ENCODE data around the gene MMP1. TPM values are rescaled to one million over a fixed set of nuclear protein-coding genes. Genes with fewer than 3 reads are reported as not detected.

MMP1 gene
- total and polyA plus RNA-seq, 4 donors: 0.06 to 0.08 TPM; not detected in 2

- WGBS (ENCODE audit: insufficient coverage): 4% methylated on average over 3 of the region's 3 CpGs
- Histone ChIP-seq H3K27me3 (ENCODE audit: control insufficient read depth, insufficient read depth, low read length) (no peaks in the 10 kb centered on the region), H3K4me1 (ENCODE audit: control insufficient read depth, insufficient read depth, low read length) (no peaks in the 10 kb centered on the region), H3K36me3 (ENCODE audit: control insufficient read depth, insufficient read depth, low read length) (no peaks in the 10 kb centered on the region), H3K27ac (ENCODE audit: low read depth, low read length) (no peak overlapping the region), H3K9me3 (ENCODE audit: control insufficient read depth, insufficient read depth, low read length) (no peaks in the 10 kb centered on the region), H3K4me3 (ENCODE audit: low read depth, low read length) (no peak overlapping the region)
- DNase-seq (ENCODE audit: low read depth in 4 of 6, low spot score in 6 of 6): peak in 2 of 6 donors; percentile 51 to 78
Observed at GRCh38 chr11:102810950-102811660, 13.1 kb upstream of the MMP1 start.

- Histone ChIP-seq H3K4me1 (ENCODE audit: control insufficient read depth, insufficient read depth, low read length) (no peaks in the 10 kb centered on the region), H3K27ac (ENCODE audit: low read depth, low read length) (no peak overlapping the region), H3K27me3 (ENCODE audit: control insufficient read depth, insufficient read depth, low read length) (no peaks in the 10 kb centered on the region), H3K9me3 (ENCODE audit: control insufficient read depth, insufficient read depth, low read length) (no peaks in the 10 kb centered on the region), H3K4me3 (ENCODE audit: low read depth, low read length) (no peak overlapping the region), H3K36me3 (ENCODE audit: control insufficient read depth, insufficient read depth, low read length) (no peaks in the 10 kb centered on the region)
- no peak for DNase-seq (ENCODE audit: low read depth in 4 of 6, low spot score in 6 of 6)
- 89% methylated on average over 1 of the region's 2 CpGs for WGBS (ENCODE audit: insufficient coverage)
Observed at GRCh38 chr11:102809971-102810370, 12.0 kb upstream of the MMP1 start.

DNA sequence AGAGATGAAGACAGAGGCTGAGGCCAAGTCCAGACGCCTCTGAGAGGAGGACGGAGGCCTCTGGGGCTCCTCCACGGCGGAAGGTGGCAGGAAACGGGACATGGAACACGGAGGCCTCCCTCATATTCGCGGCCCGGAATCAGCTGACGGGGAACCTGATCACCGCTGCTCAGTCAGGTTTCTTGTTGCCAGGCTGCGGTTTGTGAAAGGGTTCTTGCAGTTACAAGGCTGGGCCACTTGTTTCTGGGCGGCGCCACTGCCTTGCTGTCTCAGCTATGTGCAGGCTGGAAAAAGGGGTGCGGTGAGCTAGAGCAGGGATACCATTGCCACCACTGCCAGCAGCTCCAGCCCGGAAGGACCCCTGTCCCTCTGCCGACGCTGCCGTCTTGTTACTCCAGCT is 10.0 kb upstream of the MMP1 start:
- WGBS (ENCODE audit: insufficient coverage): 43% methylated on average over 16 of the region's 19 CpGs
- DNase-seq (ENCODE audit: low read depth in 4 of 6, low spot score in 6 of 6): no peak
- H3K27me3 ChIP-seq (ENCODE audit: control insufficient read depth, insufficient read depth, low read length): no peaks in the 10 kb centered on the region
- H3K27ac ChIP-seq (ENCODE audit: low read depth, low read length): no peak overlapping the region
- H3K4me1 ChIP-seq (ENCODE audit: control insufficient read depth, insufficient read depth, low read length): no peaks in the 10 kb centered on the region
- no peaks in the 10 kb centered on the region for H3K9me3 ChIP-seq (ENCODE audit: control insufficient read depth, insufficient read depth, low read length)
- H3K4me3 ChIP-seq (ENCODE audit: low read depth, low read length): no peak overlapping the region
- no peaks in the 10 kb centered on the region for H3K36me3 ChIP-seq (ENCODE audit: control insufficient read depth, insufficient read depth, low read length)

DNA sequence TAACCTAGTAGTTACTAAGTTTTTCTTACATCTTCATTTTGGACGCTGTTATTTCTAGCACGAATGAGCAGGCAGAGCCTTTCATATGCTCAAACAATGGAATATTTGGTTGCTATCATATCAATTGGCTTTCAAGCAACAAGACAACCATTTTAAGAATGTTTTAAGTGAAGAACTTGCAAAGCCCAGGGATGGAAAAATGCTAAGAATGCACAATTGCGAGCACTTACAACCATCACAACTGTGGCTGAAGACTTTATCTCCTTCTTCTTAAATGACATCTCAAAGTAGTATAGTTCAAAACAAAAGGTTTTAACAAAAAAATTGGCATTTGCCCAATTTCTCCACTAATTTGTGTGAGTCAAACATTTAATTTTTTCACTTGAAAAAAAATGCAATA is 8.3 kb upstream of the MMP1 start:
- WGBS (ENCODE audit: insufficient coverage): no CpG with 5 or more reads among the region's 3 CpGs
- Histone ChIP-seq H3K27me3 (ENCODE audit: control insufficient read depth, insufficient read depth, low read length) (no peaks in the 10 kb centered on the region), H3K4me3 (ENCODE audit: low read depth, low read length) (no peak overlapping the region), H3K4me1 (ENCODE audit: control insufficient read depth, insufficient read depth, low read length) (no peaks in the 10 kb centered on the region), H3K36me3 (ENCODE audit: control insufficient read depth, insufficient read depth, low read length) (no peaks in the 10 kb centered on the region), H3K9me3 (ENCODE audit: control insufficient read depth, insufficient read depth, low read length) (no peaks in the 10 kb centered on the region), H3K27ac (ENCODE audit: low read depth, low read length) (no peak overlapping the region)
- no peak for DNase-seq (ENCODE audit: low read depth in 4 of 6, low spot score in 6 of 6)

GRCh38 chr11:102802341-102802740 is 4.4 kb upstream of the MMP1 start:
- no peak overlapping the region for H3K27ac ChIP-seq (ENCODE audit: low read depth, low read length)
- no peak for DNase-seq (ENCODE audit: low read depth in 4 of 6, low spot score in 6 of 6)
- H3K27me3 ChIP-seq (ENCODE audit: control insufficient read depth, insufficient read depth, low read length): no peaks in the 10 kb centered on the region
- H3K9me3 ChIP-seq (ENCODE audit: control insufficient read depth, insufficient read depth, low read length): no peaks in the 10 kb centered on the region
- no peak overlapping the region for H3K4me3 ChIP-seq (ENCODE audit: low read depth, low read length)
- no CpG with 5 or more reads among the region's 2 CpGs for WGBS (ENCODE audit: insufficient coverage)
- H3K4me1 ChIP-seq (ENCODE audit: control insufficient read depth, insufficient read depth, low read length): no peaks in the 10 kb centered on the region
- H3K36me3 ChIP-seq (ENCODE audit: control insufficient read depth, insufficient read depth, low read length): no peaks in the 10 kb centered on the region

GRCh38 chr11:102800767-102801166 is 2.8 kb upstream of the MMP1 start:
- Histone ChIP-seq H3K27ac (ENCODE audit: low read depth, low read length) (no peak overlapping the region), H3K36me3 (ENCODE audit: control insufficient read depth, insufficient read depth, low read length) (no peaks in the 10 kb centered on the region), H3K4me3 (ENCODE audit: low read depth, low read length) (no peak overlapping the region), H3K27me3 (ENCODE audit: control insufficient read depth, insufficient read depth, low read length) (no peaks in the 10 kb centered on the region), H3K4me1 (ENCODE audit: control insufficient read depth, insufficient read depth, low read length) (no peaks in the 10 kb centered on the region), H3K9me3 (ENCODE audit: control insufficient read depth, insufficient read depth, low read length) (no peaks in the 10 kb centered on the region)
- no CpG with 5 or more reads among the region's 4 CpGs for WGBS (ENCODE audit: insufficient coverage)
- DNase-seq (ENCODE audit: low read depth in 4 of 6, low spot score in 6 of 6): no peak

DNA sequence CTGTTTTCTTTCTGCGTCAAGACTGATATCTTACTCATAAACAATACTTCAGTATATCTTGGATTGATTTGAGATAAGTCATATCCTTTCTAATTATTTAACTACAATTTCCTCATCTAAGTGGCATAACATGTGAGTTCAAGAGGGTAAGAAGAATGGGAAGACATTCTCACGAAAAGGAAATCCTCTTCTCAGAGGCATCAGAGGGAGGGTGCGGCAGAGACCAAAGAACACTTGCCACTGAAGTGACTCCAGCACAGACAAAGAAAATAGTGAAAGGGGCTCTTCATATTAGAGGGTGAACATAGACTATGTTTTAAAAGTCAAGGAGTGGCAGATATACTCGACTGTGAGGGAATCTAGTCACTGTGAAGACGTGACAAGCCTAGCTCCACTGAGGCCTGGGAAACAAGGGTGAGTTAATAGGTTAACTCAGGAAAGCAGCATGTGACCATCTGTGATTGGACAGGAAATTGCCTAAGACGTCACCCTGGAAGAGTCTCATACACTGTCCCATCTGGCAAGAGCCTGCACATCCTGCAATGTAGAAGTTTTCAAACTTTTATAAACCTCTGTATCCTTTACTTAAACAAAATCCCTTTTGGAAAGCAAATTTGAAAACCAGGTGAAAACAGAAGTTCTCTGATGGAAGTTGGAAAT is 1.9 kb upstream of the MMP1 start:
- H3K27me3 ChIP-seq (ENCODE audit: control insufficient read depth, insufficient read depth, low read length): no peaks in the 10 kb centered on the region
- no peaks in the 10 kb centered on the region for H3K9me3 ChIP-seq (ENCODE audit: control insufficient read depth, insufficient read depth, low read length)
- H3K4me1 ChIP-seq (ENCODE audit: control insufficient read depth, insufficient read depth, low read length): no peaks in the 10 kb centered on the region
- DNase-seq (ENCODE audit: low read depth in 4 of 6, low spot score in 6 of 6): no peak
- no peak overlapping the region for H3K27ac ChIP-seq (ENCODE audit: low read depth, low read length)
- 82% methylated on average over 5 of the region's 6 CpGs for WGBS (ENCODE audit: insufficient coverage)
- H3K36me3 ChIP-seq (ENCODE audit: control insufficient read depth, insufficient read depth, low read length): no peaks in the 10 kb centered on the region
- H3K4me3 ChIP-seq (ENCODE audit: low read depth, low read length): no peak overlapping the region

DNA sequence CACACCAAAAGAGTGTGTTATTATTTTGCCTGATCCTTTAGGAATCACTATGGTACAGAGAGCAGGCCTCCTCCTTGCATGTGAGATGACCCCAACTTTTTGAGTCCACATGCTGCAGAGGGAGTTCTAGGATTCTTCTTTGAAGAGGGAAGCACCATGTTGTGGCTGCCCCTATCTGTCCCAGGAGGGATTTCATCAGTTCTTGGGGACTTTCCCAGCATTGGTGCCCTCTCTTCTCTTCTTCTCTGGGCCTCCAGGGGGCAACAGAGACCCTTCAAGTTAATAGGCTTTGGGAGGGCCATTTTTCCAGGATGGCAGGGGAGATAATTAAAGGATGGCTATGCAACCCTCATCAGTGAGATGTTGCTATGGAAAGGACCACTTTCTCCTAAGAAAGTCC is 3.6 kb downstream of the MMP1 start:
- Histone ChIP-seq H3K9me3 (ENCODE audit: control insufficient read depth, insufficient read depth, low read length) (no peaks in the 10 kb centered on the region), H3K4me3 (ENCODE audit: low read depth, low read length) (no peak overlapping the region), H3K4me1 (ENCODE audit: control insufficient read depth, insufficient read depth, low read length) (no peaks in the 10 kb centered on the region), H3K27me3 (ENCODE audit: control insufficient read depth, insufficient read depth, low read length) (no peaks in the 10 kb centered on the region), H3K36me3 (ENCODE audit: control insufficient read depth, insufficient read depth, low read length) (no peaks in the 10 kb centered on the region), H3K27ac (ENCODE audit: low read depth, low read length) (no peak overlapping the region)
- no peak for DNase-seq (ENCODE audit: low read depth in 4 of 6, low spot score in 6 of 6)

- WGBS (ENCODE audit: insufficient coverage): 93% methylated on average over 4 of the region's 6 CpGs
- DNase-seq (ENCODE audit: low read depth in 4 of 6, low spot score in 6 of 6): no peak
- no peak overlapping the region for H3K4me3 ChIP-seq (ENCODE audit: low read depth, low read length)
- H3K27me3 ChIP-seq (ENCODE audit: control insufficient read depth, insufficient read depth, low read length): no peaks in the 10 kb centered on the region
- no peaks in the 10 kb centered on the region for H3K36me3 ChIP-seq (ENCODE audit: control insufficient read depth, insufficient read depth, low read length)
- no peaks in the 10 kb centered on the region for H3K9me3 ChIP-seq (ENCODE audit: control insufficient read depth, insufficient read depth, low read length)
- no peak overlapping the region for H3K27ac ChIP-seq (ENCODE audit: low read depth, low read length)
- H3K4me1 ChIP-seq (ENCODE audit: control insufficient read depth, insufficient read depth, low read length): no peaks in the 10 kb centered on the region
Observed at GRCh38 chr11:102793677-102794290, 4.2 kb downstream of the MMP1 start.

DNA sequence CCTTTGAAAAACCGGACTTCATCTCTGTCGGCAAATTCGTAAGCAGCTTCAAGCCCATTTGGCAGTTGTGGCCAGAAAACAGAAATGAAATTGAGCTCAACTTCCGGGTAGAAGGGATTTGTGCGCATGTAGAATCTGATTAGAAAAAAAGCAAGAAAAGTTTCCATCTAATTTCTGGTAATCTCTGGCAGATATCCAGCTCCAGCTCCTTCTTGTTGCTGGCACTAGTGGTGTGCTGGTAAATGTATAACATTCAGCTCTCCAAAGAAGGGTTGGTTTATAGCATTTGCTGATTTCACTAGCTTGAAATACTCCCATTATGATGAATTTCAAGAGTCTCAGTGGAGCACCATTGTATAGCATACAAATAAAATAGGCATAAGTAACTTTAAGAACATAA is 5.4 kb downstream of the MMP1 start:
- no peak for DNase-seq (ENCODE audit: low read depth in 4 of 6, low spot score in 6 of 6)
- Histone ChIP-seq H3K36me3 (ENCODE audit: control insufficient read depth, insufficient read depth, low read length) (no peaks in the 10 kb centered on the region), H3K4me1 (ENCODE audit: control insufficient read depth, insufficient read depth, low read length) (no peaks in the 10 kb centered on the region), H3K27me3 (ENCODE audit: control insufficient read depth, insufficient read depth, low read length) (no peaks in the 10 kb centered on the region), H3K4me3 (ENCODE audit: low read depth, low read length) (no peak overlapping the region), H3K27ac (ENCODE audit: low read depth, low read length) (no peak overlapping the region), H3K9me3 (ENCODE audit: control insufficient read depth, insufficient read depth, low read length) (no peaks in the 10 kb centered on the region)
- WGBS (ENCODE audit: insufficient coverage): 94% methylated on average over 5 of the region's 5 CpGs
